Endothelial cell of umbilical vein (primary cell): ENCODE data around the gene ZFR.

Experiments
- EZH2 ChIP-seq: IDR thresholded peaks from 2 replicates; pipeline ENCODE4 v1.6.1; 2012; ENCODE audit warnings: borderline replicate concordance, low read depth, mild to moderate bottlenecking, moderate library complexity, low read length, inconsistent platforms; ENCODE audit not compliant: severe bottlenecking
- TF ChIP-seq, protein P1 (sequence below), 2 donors: IDR thresholded peaks; 1 replicate in 1 of 2; 2 replicates in 1 of 2; pipeline ENCODE4 v1.5.1; 2011; ENCODE audit warnings: low read length in 2 of 2, mild to moderate bottlenecking in 2 of 2, moderate library complexity in 2 of 2, control low read depth in 1 of 2, inconsistent platforms in 1 of 2, low read depth in 1 of 2; ENCODE audit not compliant: insufficient read depth in 1 of 2; ENCODE audit errors: extremely low read depth in 1 of 2

GRCh38 chr5:32383065-32383464, 61.5 kb downstream of the ZFR start:
- no peak for TF ChIP-seq EZH2
- TF ChIP-seq, protein P1, sequence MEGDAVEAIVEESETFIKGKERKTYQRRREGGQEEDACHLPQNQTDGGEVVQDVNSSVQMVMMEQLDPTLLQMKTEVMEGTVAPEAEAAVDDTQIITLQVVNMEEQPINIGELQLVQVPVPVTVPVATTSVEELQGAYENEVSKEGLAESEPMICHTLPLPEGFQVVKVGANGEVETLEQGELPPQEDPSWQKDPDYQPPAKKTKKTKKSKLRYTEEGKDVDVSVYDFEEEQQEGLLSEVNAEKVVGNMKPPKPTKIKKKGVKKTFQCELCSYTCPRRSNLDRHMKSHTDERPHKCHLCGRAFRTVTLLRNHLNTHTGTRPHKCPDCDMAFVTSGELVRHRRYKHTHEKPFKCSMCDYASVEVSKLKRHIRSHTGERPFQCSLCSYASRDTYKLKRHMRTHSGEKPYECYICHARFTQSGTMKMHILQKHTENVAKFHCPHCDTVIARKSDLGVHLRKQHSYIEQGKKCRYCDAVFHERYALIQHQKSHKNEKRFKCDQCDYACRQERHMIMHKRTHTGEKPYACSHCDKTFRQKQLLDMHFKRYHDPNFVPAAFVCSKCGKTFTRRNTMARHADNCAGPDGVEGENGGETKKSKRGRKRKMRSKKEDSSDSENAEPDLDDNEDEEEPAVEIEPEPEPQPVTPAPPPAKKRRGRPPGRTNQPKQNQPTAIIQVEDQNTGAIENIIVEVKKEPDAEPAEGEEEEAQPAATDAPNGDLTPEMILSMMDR (IDR thresholded peaks at IDR 0.05; ENCODE audit: extremely low read depth in 1 of 2, insufficient read depth in 1 of 2, low read depth in 1 of 2, low read length in 2 of 2): no peak
